GM21367 (cell line): Measurements from ENCODE around the gene PLSCR4.
A peak's percentile ranks its signal among the peaks of the same experiment; 100 is the strongest.
"Not testable (repeated sequence)": the region's sequence is repeated elsewhere in the genome, so short reads cannot be mapped to it uniquely, and the experiment has no call there.

Experiments used
- ATAC-seq: cut with Tn5 transposase; IDR thresholded peaks from one replicate; pipeline ENCODE4 v1.9.1; 2021; ENCODE audit not compliant: unreplicated experiment

The PLSCR4 gene, protein sequence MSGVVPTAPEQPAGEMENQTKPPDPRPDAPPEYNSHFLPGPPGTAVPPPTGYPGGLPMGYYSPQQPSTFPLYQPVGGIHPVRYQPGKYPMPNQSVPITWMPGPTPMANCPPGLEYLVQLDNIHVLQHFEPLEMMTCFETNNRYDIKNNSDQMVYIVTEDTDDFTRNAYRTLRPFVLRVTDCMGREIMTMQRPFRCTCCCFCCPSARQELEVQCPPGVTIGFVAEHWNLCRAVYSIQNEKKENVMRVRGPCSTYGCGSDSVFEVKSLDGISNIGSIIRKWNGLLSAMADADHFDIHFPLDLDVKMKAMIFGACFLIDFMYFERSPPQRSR

GRCh38 chr3:146250449-146251382 is at the start of gene PLSCR4:
Gene PLSCR4, minus strand, starts transcription at chr3:146251105. Its CDS starts 29,034 bp downstream, at chr3:146222071.
- peak; percentile 45 for ATAC-seq

DNA sequence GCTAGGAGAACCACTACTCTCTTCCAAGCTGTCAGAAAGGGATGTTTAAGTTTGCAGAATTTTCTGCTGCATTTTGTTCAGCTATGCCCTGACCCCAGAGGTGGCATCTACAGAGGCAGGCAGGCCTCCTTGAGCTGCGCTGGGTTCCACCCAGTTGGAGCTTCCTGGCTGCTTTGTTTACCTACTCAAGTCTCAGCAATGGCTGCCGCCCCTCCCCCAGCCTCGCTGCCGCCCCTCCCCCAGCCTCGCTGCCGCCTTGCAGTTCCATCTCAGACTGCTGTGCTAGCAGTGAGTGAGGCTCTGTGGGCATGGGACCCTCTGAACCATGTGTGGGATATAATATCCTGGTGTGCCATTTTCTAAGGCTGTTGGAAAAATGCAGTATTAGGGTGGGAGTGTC is 42.5 kb upstream of the PLSCR4 start:
- not testable (repeated sequence) for ATAC-seq

GRCh38 chr3:146283781-146284445 is 33.0 kb upstream of the PLSCR4 start:
- ATAC-seq = no peak

GRCh38 chr3:146280864-146281263 is 30.0 kb upstream of the PLSCR4 start:
- ATAC-seq = no peak

GRCh38 chr3:146279951-146280350 is 29.0 kb upstream of the PLSCR4 start:
- ATAC-seq = no peak

DNA sequence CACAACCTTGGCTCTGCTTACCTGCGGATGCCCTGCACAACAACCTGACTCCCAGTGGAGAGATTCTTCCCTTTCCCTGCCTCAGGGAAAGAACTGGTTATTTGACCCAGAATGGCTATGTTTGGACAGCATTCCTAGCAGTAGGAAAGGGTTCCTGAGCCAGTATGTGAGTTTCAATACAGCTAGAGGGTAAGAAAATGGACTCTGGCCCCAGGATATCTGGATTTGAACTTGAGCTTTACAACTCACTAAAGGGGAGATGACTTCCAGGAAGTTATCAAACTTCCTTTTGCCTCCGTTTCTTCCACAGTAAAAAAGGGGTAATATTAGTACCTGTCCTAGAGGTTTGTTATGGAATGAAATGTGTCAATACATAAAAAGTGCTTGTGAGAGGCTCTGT is 28.1 kb upstream of the PLSCR4 start:
- no peak for ATAC-seq

GRCh38 chr3:146277953-146278631 is 27.2 kb upstream of the PLSCR4 start:
- ATAC-seq = no peak

DNA sequence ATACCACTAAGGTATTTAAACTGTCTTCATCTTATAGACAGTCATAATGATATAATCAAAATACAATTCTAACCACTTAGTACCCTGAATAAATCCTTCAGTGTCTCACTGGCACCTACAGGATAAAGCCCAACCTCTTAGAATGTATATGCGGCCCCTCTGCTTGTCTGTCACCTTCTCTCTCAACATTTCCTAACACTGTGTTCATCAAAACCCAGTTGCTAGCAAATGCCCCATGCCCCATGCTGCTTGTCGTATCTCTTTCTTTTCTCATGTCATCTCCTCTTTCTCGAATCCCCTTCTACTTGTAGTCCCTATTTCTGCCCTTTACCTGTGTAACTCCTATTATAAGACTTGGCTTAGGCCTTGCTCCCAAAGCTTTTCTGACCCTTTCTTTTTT is 24.6 kb upstream of the PLSCR4 start:
- ATAC-seq = no peak

DNA sequence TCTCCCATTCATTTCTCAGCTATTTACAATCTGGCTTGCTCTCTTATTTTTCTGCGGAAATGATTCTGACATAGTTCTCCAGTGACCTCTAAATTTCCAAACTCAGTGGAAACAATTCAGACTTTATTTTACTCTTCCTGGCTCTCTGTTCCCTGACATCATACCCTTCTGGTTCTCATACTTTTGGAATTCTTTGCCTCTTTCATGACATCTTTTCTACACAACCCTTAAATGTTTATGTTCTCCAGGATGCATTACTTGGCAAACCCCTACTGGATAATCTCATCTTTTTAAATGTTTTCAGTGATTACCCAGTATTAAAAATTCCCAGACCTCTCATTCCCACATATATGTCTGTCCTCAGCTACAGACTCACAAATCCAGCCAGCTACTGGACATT is 23.9 kb upstream of the PLSCR4 start:
- no peak for ATAC-seq

DNA sequence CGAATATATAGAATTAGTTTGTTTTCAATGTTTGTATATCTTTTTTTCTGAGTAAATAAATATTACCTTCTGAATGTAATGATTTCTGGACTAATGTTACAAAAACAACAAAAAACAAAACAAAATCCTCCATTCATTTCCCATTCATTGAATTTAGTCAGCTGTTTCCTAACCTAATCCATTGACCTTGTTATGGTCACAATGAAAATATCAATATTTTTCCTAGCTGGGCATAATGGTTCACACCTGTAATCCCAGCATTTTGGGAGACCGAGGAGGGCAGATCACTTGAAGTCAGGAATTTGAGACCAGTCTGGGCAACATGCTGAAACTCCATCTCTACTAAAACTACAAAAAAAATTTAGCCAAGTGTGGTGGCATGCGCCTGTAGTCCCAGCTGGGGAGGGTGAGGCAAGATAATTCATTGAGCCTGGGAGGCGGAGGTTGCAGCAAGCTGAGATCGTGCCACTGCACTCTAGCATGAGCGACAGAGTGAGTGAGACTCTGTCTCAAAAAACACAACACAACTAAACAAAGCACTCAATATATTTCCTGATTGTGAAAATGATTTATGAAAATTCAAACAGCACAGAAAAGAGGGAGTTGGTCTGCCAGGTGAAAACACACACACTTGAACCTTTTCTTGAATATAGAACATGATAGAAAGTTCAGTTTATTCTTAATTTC is 23.0 kb upstream of the PLSCR4 start:
- ATAC-seq = no peak

- ATAC-seq = no peak
Observed at GRCh38 chr3:146271180-146271579, 20.3 kb upstream of the PLSCR4 start.

GRCh38 chr3:146269271-146269670 is 18.4 kb upstream of the PLSCR4 start:
- no peak for ATAC-seq

DNA sequence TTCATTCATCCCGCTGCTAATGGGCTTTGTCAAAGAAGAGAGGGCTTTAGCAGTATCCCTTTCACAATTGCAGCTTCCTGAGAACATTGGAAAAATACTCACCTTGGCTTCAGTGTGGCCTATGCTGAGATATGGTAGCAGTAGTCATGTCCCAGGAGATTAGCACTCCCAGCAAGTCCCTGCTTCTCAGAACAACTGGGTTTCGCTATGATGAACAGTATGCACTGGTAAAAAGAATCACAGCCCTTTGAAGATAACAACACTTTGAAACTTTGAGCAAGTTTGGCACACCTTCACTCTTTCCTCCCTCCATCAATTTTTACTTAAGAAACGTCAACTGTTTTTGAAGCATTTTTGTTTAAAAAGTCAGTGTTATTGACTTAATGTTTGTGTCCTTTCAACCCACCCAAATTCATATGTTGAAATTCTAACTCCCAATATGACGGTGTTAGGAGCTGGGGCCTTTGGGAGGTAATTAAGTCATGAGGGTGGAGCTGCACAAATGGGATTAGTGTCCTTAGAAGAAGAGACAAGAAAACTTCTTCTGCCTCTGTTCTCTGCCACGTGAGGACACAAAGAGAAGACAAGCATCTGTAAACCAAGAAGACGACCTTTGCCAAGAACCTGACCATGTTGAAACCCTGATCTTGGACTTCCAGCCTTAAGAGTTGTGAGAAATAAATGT is 17.8 kb upstream of the PLSCR4 start:
- ATAC-seq = no peak

DNA sequence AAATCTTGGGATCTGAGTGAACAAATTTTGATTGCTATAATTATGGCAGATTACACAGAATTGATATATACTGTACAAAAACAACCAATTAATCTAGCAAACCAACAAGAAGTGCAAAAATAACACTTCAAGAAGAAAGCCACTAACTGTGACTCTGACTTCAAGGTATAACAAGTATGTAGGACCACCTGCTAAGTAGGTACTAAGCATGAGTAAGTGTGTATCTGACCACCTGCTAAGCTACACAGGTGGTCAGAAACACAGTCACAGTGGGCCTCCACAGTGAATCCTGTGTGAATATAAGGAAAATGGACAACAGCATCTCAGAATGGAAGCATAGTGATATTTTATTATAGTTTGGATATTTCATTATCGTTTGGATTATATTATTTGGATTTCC is 14.8 kb upstream of the PLSCR4 start:
- no peak for ATAC-seq

DNA sequence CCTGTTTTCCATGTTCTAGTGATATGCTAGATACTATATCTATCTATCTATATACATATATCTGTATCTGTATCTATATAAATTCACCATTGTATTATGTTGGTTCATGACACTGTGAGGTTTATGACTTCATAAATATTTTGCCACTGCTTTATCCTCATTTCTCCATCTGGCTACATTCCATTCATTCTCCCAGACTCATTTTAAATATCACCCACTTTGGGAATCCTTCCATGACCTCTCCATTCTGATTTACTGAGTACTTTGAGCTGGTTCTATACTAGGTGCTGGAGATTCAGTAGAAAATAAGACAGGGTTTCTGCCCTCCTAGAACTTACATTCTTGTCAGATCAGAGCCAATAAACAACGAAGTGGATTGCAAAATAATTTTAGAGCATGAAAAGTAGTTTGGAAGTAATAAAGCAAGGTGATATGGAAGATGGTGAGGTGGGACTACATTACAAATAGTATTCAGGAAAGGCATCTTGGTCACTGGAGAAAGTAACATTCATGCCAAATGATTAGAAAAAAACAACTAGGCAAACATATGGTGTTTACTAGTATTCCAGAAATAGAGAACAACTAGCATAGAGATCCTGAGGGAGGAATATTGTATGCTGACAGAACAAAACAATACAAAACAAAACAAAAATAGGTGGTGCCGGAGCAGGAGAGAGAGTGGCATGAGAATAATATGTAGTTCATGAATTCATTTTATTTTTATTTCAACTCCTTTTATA is 11.6 kb upstream of the PLSCR4 start:
- ATAC-seq = no peak

GRCh38 chr3:146259880-146260589 is 9.1 kb upstream of the PLSCR4 start:
- no peak for ATAC-seq

- ATAC-seq = no peak
Observed at GRCh38 chr3:146256851-146257486, 6.1 kb upstream of the PLSCR4 start.

- ATAC-seq = not testable (repeated sequence)
Observed at GRCh38 chr3:146252445-146252844, 1.5 kb upstream of the PLSCR4 start.
